Skeletal muscle satellite cell (primary cell): ENCODE results near the gene CEMIP2.

Experiments
- H3K27me3 ChIP-seq: 2 replicates; pipeline ENCODE4 v1.7.0; 2013; ENCODE audit warnings: low read length; ENCODE audit not compliant: control insufficient read depth, insufficient read depth
- H3K36me3 ChIP-seq: 2 replicates; pipeline ENCODE4 v1.7.0; 2013; ENCODE audit warnings: mild to moderate bottlenecking, control low read depth, low read length; ENCODE audit not compliant: insufficient read depth
- H3K4me1 ChIP-seq: 2 replicates; pipeline ENCODE4 v1.7.0; 2013; ENCODE audit warnings: low read length; ENCODE audit not compliant: control insufficient read depth, insufficient read depth
- H3K4me2 ChIP-seq: 2 replicates; pipeline ENCODE4 v1.7.0; 2013; ENCODE audit warnings: mild to moderate bottlenecking, low read length
- H3K4me3 ChIP-seq: 2 replicates; pipeline ENCODE4 v1.7.0; 2013; ENCODE audit warnings: low read length
- H3K9ac ChIP-seq: 2 replicates; pipeline ENCODE4 v1.7.0; 2013; ENCODE audit warnings: mild to moderate bottlenecking, low read depth, low read length, moderate library complexity
- H3K9me3 ChIP-seq: replicated peaks from 2 replicates; pipeline ENCODE4 v1.7.0; 2013; ENCODE audit warnings: mild to moderate bottlenecking, control low read depth, low read length

Gene CEMIP2

GRCh38 chr9:71746023-71746757, 22.1 kb downstream of the CEMIP2 start:
- Histone ChIP-seq H3K4me2 (no peak overlapping the region), H3K4me1 (peaks cover 39% of the 10 kb centered on the region), H3K36me3 (peaks cover 13% of the 10 kb centered on the region), H3K9me3 (no peaks in the 10 kb centered on the region), H3K9ac (no peak overlapping the region), H3K27me3 (no peaks in the 10 kb centered on the region), H3K4me3 (no peak overlapping the region)

GRCh38 chr9:71744754-71745521, 23.4 kb downstream of the CEMIP2 start:
- Histone ChIP-seq H3K9me3 (no peaks in the 10 kb centered on the region), H3K36me3 (peaks cover 11% of the 10 kb centered on the region), H3K4me1 (peaks cover 39% of the 10 kb centered on the region), H3K27me3 (no peaks in the 10 kb centered on the region), H3K4me2 (no peak overlapping the region), H3K9ac (no peak overlapping the region), H3K4me3 (no peak overlapping the region)

- H3K36me3 ChIP-seq, result peaks cover 9% of the 10 kb centered on the region
- no peak overlapping the region for H3K4me3 ChIP-seq
- H3K27me3 ChIP-seq, result no peaks in the 10 kb centered on the region
- H3K9me3 ChIP-seq, result no peaks in the 10 kb centered on the region
- no peak overlapping the region for H3K9ac ChIP-seq
- H3K4me2 ChIP-seq, result no peak overlapping the region
- peaks cover 36% of the 10 kb centered on the region for H3K4me1 ChIP-seq
Measured at GRCh38 chr9:71743882-71744281, 24.4 kb downstream of the CEMIP2 start.

- Histone ChIP-seq H3K4me3 (peak overlapping the region; percentile 12), H3K9ac (no peak overlapping the region), H3K4me2 (peak overlapping the region; percentile 17), H3K4me1 (peaks cover 30% of the 10 kb centered on the region), H3K9me3 (no peaks in the 10 kb centered on the region), H3K27me3 (no peaks in the 10 kb centered on the region), H3K36me3 (peaks cover 9% of the 10 kb centered on the region)
Measured at GRCh38 chr9:71743217-71743705, 25.1 kb downstream of the CEMIP2 start.

GRCh38 chr9:71742703-71743102, 25.6 kb downstream of the CEMIP2 start:
- Histone ChIP-seq H3K4me3 (peak overlapping the region; percentile 12), H3K4me1 (peaks cover 24% of the 10 kb centered on the region), H3K9ac (no peak overlapping the region), H3K36me3 (peaks cover 9% of the 10 kb centered on the region), H3K4me2 (peak overlapping the region; percentile 17), H3K27me3 (no peaks in the 10 kb centered on the region), H3K9me3 (no peaks in the 10 kb centered on the region)

- Histone ChIP-seq H3K36me3 (peaks cover 9% of the 10 kb centered on the region), H3K27me3 (no peaks in the 10 kb centered on the region), H3K9me3 (no peaks in the 10 kb centered on the region), H3K9ac (no peak overlapping the region), H3K4me2 (no peak overlapping the region), H3K4me1 (peaks cover 24% of the 10 kb centered on the region), H3K4me3 (no peak overlapping the region)
Measured at GRCh38 chr9:71741926-71742648, 26.2 kb downstream of the CEMIP2 start.

- H3K4me3 ChIP-seq, result no peak overlapping the region
- no peaks in the 10 kb centered on the region for H3K27me3 ChIP-seq
- H3K9me3 ChIP-seq, result no peaks in the 10 kb centered on the region
- peaks cover 15% of the 10 kb centered on the region for H3K36me3 ChIP-seq
- peaks cover 17% of the 10 kb centered on the region for H3K4me1 ChIP-seq
- no peak overlapping the region for H3K4me2 ChIP-seq
- no peak overlapping the region for H3K9ac ChIP-seq
Measured at GRCh38 chr9:71740199-71740598, 28.1 kb downstream of the CEMIP2 start.

GRCh38 chr9:71737455-71737854, 30.9 kb downstream of the CEMIP2 start:
- Histone ChIP-seq H3K4me1 (peaks cover 14% of the 10 kb centered on the region), H3K4me3 (no peak overlapping the region), H3K27me3 (no peaks in the 10 kb centered on the region), H3K9ac (no peak overlapping the region), H3K4me2 (no peak overlapping the region), H3K9me3 (no peaks in the 10 kb centered on the region), H3K36me3 (peaks cover 24% of the 10 kb centered on the region)

GRCh38 chr9:71736236-71736635, 32.1 kb downstream of the CEMIP2 start:
- no peak overlapping the region for H3K4me3 ChIP-seq
- peaks cover 27% of the 10 kb centered on the region for H3K36me3 ChIP-seq
- H3K4me2 ChIP-seq, result no peak overlapping the region
- H3K9me3 ChIP-seq, result no peaks in the 10 kb centered on the region
- peaks cover 11% of the 10 kb centered on the region for H3K4me1 ChIP-seq
- no peaks in the 10 kb centered on the region for H3K27me3 ChIP-seq
- no peak overlapping the region for H3K9ac ChIP-seq

- H3K36me3 ChIP-seq, result peaks cover 34% of the 10 kb centered on the region
Measured at GRCh38 chr9:71734950-71735349, 33.4 kb downstream of the CEMIP2 start.

GRCh38 chr9:71733176-71733575, 35.1 kb downstream of the CEMIP2 start:
- Histone ChIP-seq H3K4me2 (no peak overlapping the region), H3K27me3 (no peaks in the 10 kb centered on the region), H3K4me3 (no peak overlapping the region), H3K9me3 (no peaks in the 10 kb centered on the region), H3K36me3 (peaks cover 46% of the 10 kb centered on the region), H3K4me1 (peaks cover 11% of the 10 kb centered on the region), H3K9ac (no peak overlapping the region)

More at GRCh38 chr9:71734950-71735349, 33.4 kb downstream of the CEMIP2 start:
- Histone ChIP-seq H3K4me2 (peak overlapping the region; percentile 15), H3K4me1 (peaks cover 11% of the 10 kb centered on the region), H3K9ac (no peak overlapping the region), H3K27me3 (no peaks in the 10 kb centered on the region), H3K4me3 (no peak overlapping the region), H3K9me3 (no peaks in the 10 kb centered on the region)
